ENCODE measurements around the gene SLC36A3.

- TF ChIP-seq CTCF (IDR thresholded peaks at IDR 0.05; ENCODE audit: control extremely low read depth in 1 of 3, insufficient read depth in 1 of 3, low read depth in 1 of 3, low read length in 3 of 3) (no peak), BCL11A (IDR thresholded peaks at IDR 0.05; ENCODE audit: low read depth in 2 of 2, low read length in 2 of 2) (no peak), EZH2 (IDR thresholded peaks at IDR 0.05; ENCODE audit: low read depth, low read length, severe bottlenecking) (no peak)
Measured at GRCh38 chr5:151271336-151271735, 32.2 kb downstream of the SLC36A3 start.

Measured in H1 (cell line).